HG03135 (cell line): ENCODE data around the gene ZFAND3.
"Not testable (repeated sequence)": the region's sequence is repeated elsewhere in the genome, so short reads cannot be mapped to it uniquely, and the experiment has no call there.

Experiments
- ATAC-seq: cut with Tn5 transposase; IDR thresholded peaks from one replicate; pipeline ENCODE4 v1.9.1; 2021; ENCODE audit warnings: mild to moderate bottlenecking, moderate library complexity; ENCODE audit not compliant: unreplicated experiment

The ZFAND3 gene

DNA sequence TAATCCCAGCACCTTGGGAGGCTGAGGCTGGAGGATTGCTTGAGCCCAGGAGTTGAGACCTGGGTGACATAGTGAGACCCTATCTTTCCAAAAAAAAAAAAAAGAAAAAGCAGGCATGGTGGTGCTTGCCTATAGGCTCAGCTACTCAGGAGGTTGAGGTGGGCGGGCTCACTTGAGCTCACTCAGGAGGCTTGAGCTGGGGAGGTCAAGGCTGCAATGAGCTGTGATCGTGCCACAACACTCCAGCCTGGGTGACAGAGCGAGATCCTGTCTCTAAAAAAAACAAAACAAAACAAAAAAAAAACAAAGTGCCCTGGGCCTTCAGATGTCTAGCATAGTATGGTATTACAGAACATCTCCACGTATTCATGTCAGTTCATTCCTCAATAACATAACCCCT, 42.9 kb downstream of the ZFAND3 start:
- ATAC-seq: no peak

GRCh38 chr6:37862992-37863391, 43.5 kb downstream of the ZFAND3 start:
- no peak for ATAC-seq

GRCh38 chr6:37864250-37864649, 44.7 kb downstream of the ZFAND3 start:
- ATAC-seq: no peak

DNA sequence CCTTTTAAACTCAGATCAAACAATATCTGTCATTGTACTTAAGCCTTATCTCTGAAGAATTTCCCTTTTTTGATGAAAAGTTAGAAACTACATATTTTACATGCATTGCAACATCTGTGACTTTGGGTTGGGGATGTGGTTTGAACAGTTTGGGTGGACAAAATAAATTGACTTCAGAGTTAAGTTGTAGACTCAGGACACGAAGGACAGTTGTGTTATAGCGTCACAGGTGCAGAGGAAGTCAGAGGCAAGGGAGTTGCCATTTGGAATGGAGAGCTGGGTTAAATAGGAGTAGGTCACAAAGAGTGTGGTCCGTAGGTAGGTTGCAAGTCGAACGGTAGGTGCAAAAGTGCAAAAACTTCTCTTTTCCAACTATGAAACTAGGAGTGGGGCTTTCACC, 46.0 kb downstream of the ZFAND3 start:
- ATAC-seq: no peak

DNA sequence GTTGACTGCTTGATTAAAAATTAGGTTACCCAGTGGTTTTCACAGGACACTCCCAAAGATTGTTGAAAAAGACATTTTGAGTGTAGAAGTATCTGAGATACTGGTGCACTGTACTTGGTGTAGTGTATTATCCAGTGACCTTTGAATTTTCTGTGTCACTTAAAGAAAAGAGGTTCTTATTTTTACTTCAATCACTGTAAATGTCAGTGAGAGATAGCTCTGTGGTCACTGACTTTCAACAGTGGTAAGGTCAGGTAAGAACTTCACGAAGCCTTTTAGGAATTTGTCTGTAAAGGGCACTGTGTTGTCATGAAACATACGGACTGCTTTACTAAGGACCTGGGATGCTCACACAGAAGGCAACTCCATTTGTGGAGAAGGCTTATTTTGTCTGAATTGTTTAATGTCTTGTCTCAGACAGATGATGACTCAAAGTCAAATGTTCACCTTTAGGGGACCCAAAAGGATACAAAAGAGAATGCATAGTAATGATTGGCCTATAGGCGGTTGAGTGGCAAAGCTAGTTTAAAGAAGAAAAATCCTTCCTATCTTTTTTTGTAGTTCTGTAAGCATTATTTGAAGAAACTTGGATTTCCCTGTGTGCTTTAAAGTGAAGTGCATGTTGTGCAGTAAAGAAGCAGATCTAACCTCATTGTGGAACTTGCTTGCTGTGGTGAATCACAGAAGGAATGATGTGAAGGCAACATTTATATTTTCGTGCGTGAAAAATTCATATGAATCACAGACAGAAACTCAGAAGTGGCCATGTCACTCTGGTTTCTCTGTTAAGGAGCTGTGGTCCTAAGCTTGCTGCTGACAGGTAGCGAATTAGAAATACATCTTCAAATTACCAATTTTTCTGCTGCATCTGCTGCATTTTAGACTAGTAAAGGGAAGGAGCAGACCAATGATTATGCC, 47.3 kb downstream of the ZFAND3 start:
- no peak for ATAC-seq

GRCh38 chr6:37867756-37868446, 48.4 kb downstream of the ZFAND3 start:
- no peak for ATAC-seq

DNA sequence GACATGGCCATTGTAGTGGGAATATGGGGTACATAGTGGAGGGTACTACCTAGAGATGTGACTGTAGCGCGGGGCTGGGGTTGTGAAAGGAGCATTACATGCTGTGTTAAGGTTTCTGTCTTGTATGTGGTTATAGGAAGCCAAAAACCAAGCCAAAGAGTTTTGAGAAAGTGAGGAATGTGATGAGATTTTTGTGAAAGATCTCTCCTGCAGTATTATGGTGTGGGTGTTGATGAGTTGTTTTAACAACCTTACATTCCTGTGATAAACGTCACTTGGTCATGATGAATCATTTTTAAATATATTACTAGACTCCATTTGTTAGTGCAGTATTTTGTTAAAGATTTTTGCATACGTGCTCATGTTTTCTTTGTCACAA, 48.9 kb downstream of the ZFAND3 start:
- ATAC-seq: no peak

GRCh38 chr6:37871616-37872372, 52.3 kb downstream of the ZFAND3 start:
- ATAC-seq: no peak

DNA sequence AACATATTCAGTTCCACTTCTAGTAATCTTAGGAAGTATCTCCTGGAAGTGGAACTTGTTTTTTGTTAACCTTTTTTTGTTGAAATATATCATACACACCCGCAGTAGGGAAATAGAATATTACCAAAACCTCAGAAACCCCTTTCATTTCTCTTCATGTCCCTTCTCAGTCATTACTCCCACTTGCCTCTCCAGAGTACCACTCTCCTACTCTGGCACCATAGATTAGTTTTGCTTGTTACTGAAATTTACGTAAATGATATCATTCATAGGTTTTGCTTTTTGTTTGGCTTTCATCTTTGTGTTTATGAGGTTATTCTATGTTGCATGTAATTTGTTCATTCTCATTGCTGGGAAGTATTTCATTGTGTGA, 52.8 kb downstream of the ZFAND3 start:
- no peak for ATAC-seq

GRCh38 chr6:37874726-37875125, 55.2 kb downstream of the ZFAND3 start:
- no peak for ATAC-seq

GRCh38 chr6:37875561-37876309, 56.2 kb downstream of the ZFAND3 start:
- ATAC-seq: no peak

GRCh38 chr6:37876843-37877242, 57.3 kb downstream of the ZFAND3 start:
- no peak for ATAC-seq

DNA sequence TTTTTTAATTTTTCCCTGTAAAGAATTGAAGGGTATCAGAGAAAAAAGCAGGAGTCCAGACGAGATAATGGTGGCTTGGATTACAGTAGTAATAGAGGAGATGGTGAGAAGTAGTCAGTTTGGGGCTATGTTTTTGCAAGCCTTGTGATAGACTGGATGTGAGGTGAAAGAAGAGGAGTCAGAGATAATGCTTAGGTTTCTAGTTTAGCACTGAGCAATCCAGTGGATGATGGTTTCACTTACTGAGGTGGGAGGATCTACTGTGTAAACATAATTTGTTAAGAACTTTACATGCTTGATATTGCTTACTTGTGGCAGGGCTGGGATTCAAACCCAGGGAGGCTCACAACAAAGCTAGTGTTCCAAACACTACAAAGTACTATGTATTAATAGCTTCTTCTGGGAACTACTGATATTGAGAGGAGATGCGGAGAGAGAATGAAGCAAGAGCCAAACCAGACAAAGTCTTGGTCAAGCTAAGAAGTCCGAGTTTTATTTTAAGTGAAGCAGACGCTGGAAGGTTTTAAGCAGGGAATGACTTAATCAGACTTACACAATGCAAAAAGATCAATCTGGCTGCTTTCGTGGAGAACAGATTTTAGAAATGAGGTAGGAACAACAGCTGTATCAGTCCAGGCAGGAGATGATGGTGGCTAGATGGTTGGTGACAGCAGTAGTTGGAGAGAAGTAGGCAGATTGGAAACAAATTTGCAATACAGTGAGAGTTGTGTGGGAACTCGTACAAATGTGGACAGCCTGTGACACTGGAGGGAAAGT, 58.0 kb downstream of the ZFAND3 start:
- ATAC-seq: no peak

DNA sequence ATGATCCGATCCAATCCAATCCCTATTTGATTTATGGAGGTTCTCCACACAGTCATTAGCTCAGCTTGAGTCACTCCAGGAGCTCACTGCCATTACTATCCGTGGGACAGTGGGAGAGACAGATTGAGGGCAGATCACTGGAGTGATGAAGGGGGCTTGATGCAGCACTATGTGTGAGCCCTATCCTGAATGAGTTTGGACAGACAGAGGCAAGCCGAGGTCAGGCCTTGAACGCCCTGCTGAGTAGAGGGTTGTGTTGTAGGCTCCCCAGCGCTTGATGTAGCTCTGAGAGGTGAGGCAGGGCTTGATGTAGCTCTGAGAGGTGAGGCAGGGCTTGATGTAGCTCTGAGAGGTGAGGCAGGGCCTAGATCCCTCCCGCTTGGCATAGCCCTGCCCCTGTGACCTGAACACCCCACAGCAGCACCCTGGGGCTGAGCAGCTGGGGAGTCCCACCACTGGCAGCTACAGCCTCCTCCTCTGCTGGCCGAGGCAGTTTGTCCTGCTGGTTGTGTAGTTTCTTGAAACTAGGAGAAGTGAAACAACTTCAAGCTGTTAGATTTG, 58.7 kb downstream of the ZFAND3 start:
- ATAC-seq: no peak

GRCh38 chr6:37880602-37881001, 61.1 kb downstream of the ZFAND3 start:
- ATAC-seq: not testable (repeated sequence)

DNA sequence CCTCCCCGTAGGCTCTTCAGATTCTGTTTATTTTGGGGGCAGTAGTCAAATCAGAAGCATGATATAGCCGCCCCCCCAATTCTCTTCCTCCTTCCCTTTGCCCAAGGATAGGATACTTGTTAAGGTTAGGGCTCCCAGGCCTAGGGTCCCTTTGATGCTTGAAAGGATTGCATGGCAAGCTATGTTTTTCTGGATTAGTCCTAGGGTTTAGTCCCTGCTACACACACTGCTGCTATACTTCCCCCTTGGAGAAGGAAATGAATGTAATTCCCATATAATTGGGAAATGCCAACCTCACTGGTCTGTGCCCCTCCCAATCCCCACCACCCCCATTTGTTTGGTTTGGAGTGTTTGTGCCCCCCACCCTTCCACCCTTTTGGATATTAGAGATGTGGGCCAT, 62.8 kb downstream of the ZFAND3 start:
- ATAC-seq: no peak

GRCh38 chr6:37882724-37883413, 63.3 kb downstream of the ZFAND3 start:
- no peak for ATAC-seq

DNA sequence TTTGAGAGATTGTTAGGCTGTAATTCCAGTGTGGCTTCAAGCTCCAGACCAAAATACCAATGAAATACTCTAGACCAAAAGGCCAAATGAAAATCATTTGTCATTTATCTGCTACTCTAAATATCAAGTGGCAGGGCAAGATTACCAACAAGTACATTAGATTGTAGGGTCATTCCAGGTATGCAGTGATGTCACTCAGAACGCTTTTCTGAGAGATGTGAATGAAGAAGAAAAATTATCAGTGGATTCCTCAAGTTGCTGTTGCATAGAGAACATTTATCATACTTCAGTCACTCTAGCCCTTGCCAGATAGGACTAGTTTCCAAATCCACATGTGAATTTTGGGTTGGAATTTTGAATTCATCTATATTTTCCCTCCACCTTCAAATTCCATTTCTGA, 65.0 kb downstream of the ZFAND3 start:
- no peak for ATAC-seq

GRCh38 chr6:37889051-37889450, 69.5 kb downstream of the ZFAND3 start:
- no peak for ATAC-seq
